HepG2 (cell line): Measurements from ENCODE around the gene MALT1. TPM values are rescaled to one million over a fixed set of nuclear protein-coding genes. Genes with fewer than 3 reads are reported as not detected.

Experiments used
- ATAC-seq: fragments of 200-7000 bp; cut with Tn5 transposase; 3 replicates; pipeline ENCODE4 v1.9.1; 2020; ENCODE audit warnings: mild to moderate bottlenecking, moderate library complexity
- BruUV-seq: library from RNA; stranded (reverse); fragments of 400-500 nt; replicated peaks from 2 replicates; lab custom pipeline; 2021; lab: Mats Ljungman, UMichigan
- CTCF ChIA-PET: fragments of 300-600 bp; formaldehyde crosslinking; extraction: SDS; loops from one replicate; lab custom pipeline; 2021; ENCODE audit warnings: low total read pairs, inconsistent platforms, low intra/inter-chr PET ratio; lab: Yijun Ruan, JAX
- POLR2A ChIA-PET: fragments of 350-600 bp; sonication (Branson Sonifier 250); formaldehyde crosslinking; loops from one replicate; lab custom pipeline; 2020; ENCODE audit warnings: antibody characterized with exemption, inconsistent platforms; lab: Yijun Ruan, JAX
- DNase-seq: peaks from one replicate; pipeline ENCODE4 v3.0.0-alpha.2; 2015; ENCODE audit warnings: low spot score
- FAIRE-seq: peaks from 3 replicates; lab custom pipeline; 2011; peaks lifted over from hg19 to GRCh38; lab: Jason Lieb, UNC
- H2AFZ ChIP-seq: one replicate; pipeline ENCODE4 v1.6.1; 2011; ENCODE audit warnings: low read length, inconsistent platforms
- H3K27ac ChIP-seq: fragments of 300-600 bp; 3 replicates; pipeline ENCODE4 v1.8.0; 2011; ENCODE audit warnings: mixed run types, mild to moderate bottlenecking, mixed read lengths, low read length, inconsistent platforms; ENCODE audit not compliant: insufficient read depth; ENCODE audit errors: extremely low read length
- H3K27me3 ChIP-seq, 2 experiments: fragments of 200-600 bp in 1 of 2; 2 replicates in 1 of 2; 3 replicates in 1 of 2; pipeline versions ENCODE4 v1.6.0 to v1.8.0; 2011; ENCODE audit warnings: low read length in 2 of 2, mild to moderate bottlenecking in 2 of 2, moderate library complexity in 2 of 2, inconsistent platforms in 1 of 2; ENCODE audit not compliant: insufficient read depth in 2 of 2, control insufficient read depth in 1 of 2
- H3K36me3 ChIP-seq, 2 experiments: fragments of 200-600 bp in 1 of 2; replicated peaks in 1 of 2; 2 replicates in 1 of 2; 3 replicates in 1 of 2; pipeline versions ENCODE4 v1.5.1 to v1.8.0; 2011; ENCODE audit warnings: low read length in 2 of 2, inconsistent platforms in 1 of 2; ENCODE audit not compliant: insufficient read depth in 2 of 2, control insufficient read depth in 1 of 2
- H3K4me1 ChIP-seq: 2 replicates; pipeline ENCODE4 v1.5.1; 2012; ENCODE audit warnings: low read length, inconsistent platforms; ENCODE audit not compliant: insufficient read depth
- H3K4me2 ChIP-seq: 2 replicates; pipeline ENCODE4 v1.6.0; 2011; ENCODE audit warnings: low read depth, low read length, inconsistent platforms
- H3K4me3 ChIP-seq, 3 experiments: fragments of 200-600 bp in 1 of 3; sonication (generic), shearing (Covaris generic) in 1 of 3; replicated peaks in 1 of 3; 2 replicates each; pipeline ENCODE4 v1.5.1; 2011 to 2016; ENCODE audit warnings: low read length in 3 of 3, inconsistent platforms in 2 of 3, low read depth in 2 of 3, mild to moderate bottlenecking in 2 of 3, control low read depth in 1 of 3, mixed read lengths in 1 of 3; ENCODE audit not compliant: insufficient read depth in 1 of 3
- H3K79me2 ChIP-seq: one replicate; pipeline ENCODE4 v1.6.1; 2011; ENCODE audit warnings: low read length, inconsistent platforms; ENCODE audit not compliant: insufficient read depth
- H3K9ac ChIP-seq: 2 replicates; pipeline ENCODE4 v1.6.0; 2011; ENCODE audit warnings: mild to moderate bottlenecking, low read depth, low read length, inconsistent platforms; ENCODE audit not compliant: insufficient read depth
- H3K9me3 ChIP-seq: 2 replicates; pipeline ENCODE4 v1.5.1; 2012; ENCODE audit warnings: mild to moderate bottlenecking, low read length
- H4K20me1 ChIP-seq: 2 replicates; pipeline ENCODE4 v1.6.0; 2011; ENCODE audit warnings: inconsistent platforms, mild to moderate bottlenecking, low read length, moderate library complexity; ENCODE audit not compliant: insufficient read depth
- MED1 ChIP-seq: sonication (generic); formaldehyde crosslinking; IDR thresholded peaks from 2 replicates; pipeline ENCODE4 v1.4.0; 2020; ENCODE audit warnings: missing genetic modification reagents
- PPARG ChIP-seq: conservative IDR thresholded peaks from 2 replicates; pipeline ENCODE4 v1.6.1; 2016; ENCODE audit warnings: missing biosample characterization, missing genetic modification reagents
- PRMT3 ChIP-seq: sonication (generic); formaldehyde crosslinking; IDR thresholded peaks from 2 replicates; pipeline ENCODE4 v1.8.1; 2022; ENCODE audit warnings: low read depth, mild to moderate bottlenecking, moderate library complexity, missing genetic modification reagents, borderline replicate concordance
- RXRA ChIP-seq: sonication (generic); formaldehyde crosslinking; IDR thresholded peaks from 2 replicates; pipeline ENCODE4 v1.5.1; 2020; ENCODE audit warnings: missing genetic modification reagents
- ZNF337 ChIP-seq: sonication (generic); formaldehyde crosslinking; IDR thresholded peaks from 2 replicates; pipeline ENCODE4 v1.5.1; 2020; ENCODE audit warnings: missing genetic modification reagents, low read depth, mild to moderate bottlenecking, borderline replicate concordance
- WGBS: methylation state at CpG from one replicate; pipeline ENCODE4 v1.1.6; 2017; ENCODE audit warnings: low lambda C conversion rate; 5-methylcytosine and 5-hydroxymethylcytosine counted together
- in situ Hi-C: cut with HindIII; loops from 2 replicates; pipeline ENCODE4 v1.10.0; 2017; ENCODE audit warnings: low pct_unique_long_range_greater_than_20kb; ENCODE audit not compliant: extremely low pct_ligation_motif_present
- intact Hi-C: fragments of 100-400 bp; cut with micrococcal nuclease; formaldehyde crosslinking; loops from one replicate; pipeline ENCODE4 v1.10.0; 2022; ENCODE audit not compliant: unreplicated experiment
- polyA plus RNA-seq, 8 experiments: library from polyadenylated mRNA; depleted of rRNA in 3 of 8; stranded (reverse) in 7 of 8; unstranded in 1 of 8; fragments of >200 nt; fragmentation: Illumina TruSeq in 4 of 8; extraction: Trizol in 4 of 8; gene quantifications; 2 replicates each; pipeline versions ENCODE4 v1.2.1 to v1.2.3, GENCODE V29; 2011 to 2016; ENCODE audit warnings: low read depth in 4 of 8, missing spikeins in 1 of 8, mixed read lengths in 1 of 8; ENCODE audit not compliant: insufficient read depth in 1 of 8
- total RNA-seq, 5 experiments: library from RNA; depleted of rRNA; stranded (reverse); fragments of >200 nt; fragmentation: Illumina TruSeq; extraction: Trizol; gene quantifications; 2 replicates each; pipeline ENCODE4 v1.2.3, GENCODE V29; 2016; ENCODE audit warnings: low read depth in 1 of 5

Gene MALT1
- total and polyA plus RNA-seq, 2 of the 13 experiments (the other 11 are each of a cell fraction or from before 2014, with no cell fraction given): 43.9 to 89.0 TPM

- H3K9me3 ChIP-seq: peaks cover 14% of the 10 kb centered on the region; the same call in 1 of the 2 replicates
- H3K4me1 ChIP-seq: peaks cover 23% of the 10 kb centered on the region
- H3K9ac ChIP-seq: no peak overlapping the region
- ATAC-seq (no peak), FAIRE-seq (no peak), DNase-seq (no peak)
- H3K79me2 ChIP-seq: no peaks in the 10 kb centered on the region
- CTCF ChIA-PET: no interaction called here
- no peaks in the 10 kb centered on the region for H3K36me3 ChIP-seq
- WGBS: 49% methylated on average over 6 of the region's 6 CpGs
- in situ Hi-C loops (loop anchor here (25.0 kb wide), 1 partner anchor 643 kb away; no protein-coding TSS in a partner anchor), intact Hi-C loops (no loop called here)
- H3K27me3 ChIP-seq: no peaks in the 10 kb centered on the region
- H3K4me2 ChIP-seq: no peak overlapping the region
- no peaks in the 10 kb centered on the region for H4K20me1 ChIP-seq
- H2AFZ ChIP-seq: no peak overlapping the region
- no peak overlapping the region for H3K27ac ChIP-seq
- H3K4me3 ChIP-seq: no peak overlapping the region
- no peak for TF ChIP-seq RXRA
- TF ChIP-seq ZNF337 (CRISPR knock-in tag): peak; percentile 99; the same call in 1 of the 2 replicates
- TF ChIP-seq MED1 (CRISPR knock-in tag): no peak
- BruUV-seq: no TSS peak
- POLR2A ChIA-PET: no interaction called here
Observed at GRCh38 chr18:58654896-58655614, 16.2 kb upstream of the MALT1 start.

- Histone ChIP-seq H4K20me1 (no peaks in the 10 kb centered on the region), H3K4me2 (no peak overlapping the region), H2AFZ (no peak overlapping the region), H3K36me3 (no peaks in the 10 kb centered on the region), H3K9ac (no peak overlapping the region), H3K9me3 (peaks cover 14% of the 10 kb centered on the region; the same call in 1 of the 2 replicates), H3K4me1 (peaks cover 23% of the 10 kb centered on the region), H3K27me3 (no peaks in the 10 kb centered on the region), H3K79me2 (no peaks in the 10 kb centered on the region), H3K4me3 (no peak overlapping the region), H3K27ac (no peak overlapping the region)
- in situ Hi-C loops (loop anchor here (25.0 kb wide), 1 partner anchor 645 kb away; no protein-coding TSS in a partner anchor), intact Hi-C loops (no loop called here)
- no peak for TF ChIP-seq PPARG (CRISPR knock-in tag)
- no peak for TF ChIP-seq PRMT3 (CRISPR knock-in tag)
- ChIA-PET CTCF (no interaction called here), POLR2A (no interaction called here)
- DNase-seq: no peak
- no peak for FAIRE-seq
- no TSS peak for BruUV-seq
- WGBS: 87% methylated on average over 2 of the region's 2 CpGs
- no peak for ATAC-seq
Observed at GRCh38 chr18:58657081-58657480, 14.2 kb upstream of the MALT1 start.
